GM19035 (cell line): ENCODE measurements around the gene CAMSAP3.

Experiments
- ATAC-seq: cut with Tn5 transposase; IDR thresholded peaks from one replicate; pipeline ENCODE4 v1.9.1; 2021; ENCODE audit not compliant: unreplicated experiment

The CAMSAP3 gene

DNA sequence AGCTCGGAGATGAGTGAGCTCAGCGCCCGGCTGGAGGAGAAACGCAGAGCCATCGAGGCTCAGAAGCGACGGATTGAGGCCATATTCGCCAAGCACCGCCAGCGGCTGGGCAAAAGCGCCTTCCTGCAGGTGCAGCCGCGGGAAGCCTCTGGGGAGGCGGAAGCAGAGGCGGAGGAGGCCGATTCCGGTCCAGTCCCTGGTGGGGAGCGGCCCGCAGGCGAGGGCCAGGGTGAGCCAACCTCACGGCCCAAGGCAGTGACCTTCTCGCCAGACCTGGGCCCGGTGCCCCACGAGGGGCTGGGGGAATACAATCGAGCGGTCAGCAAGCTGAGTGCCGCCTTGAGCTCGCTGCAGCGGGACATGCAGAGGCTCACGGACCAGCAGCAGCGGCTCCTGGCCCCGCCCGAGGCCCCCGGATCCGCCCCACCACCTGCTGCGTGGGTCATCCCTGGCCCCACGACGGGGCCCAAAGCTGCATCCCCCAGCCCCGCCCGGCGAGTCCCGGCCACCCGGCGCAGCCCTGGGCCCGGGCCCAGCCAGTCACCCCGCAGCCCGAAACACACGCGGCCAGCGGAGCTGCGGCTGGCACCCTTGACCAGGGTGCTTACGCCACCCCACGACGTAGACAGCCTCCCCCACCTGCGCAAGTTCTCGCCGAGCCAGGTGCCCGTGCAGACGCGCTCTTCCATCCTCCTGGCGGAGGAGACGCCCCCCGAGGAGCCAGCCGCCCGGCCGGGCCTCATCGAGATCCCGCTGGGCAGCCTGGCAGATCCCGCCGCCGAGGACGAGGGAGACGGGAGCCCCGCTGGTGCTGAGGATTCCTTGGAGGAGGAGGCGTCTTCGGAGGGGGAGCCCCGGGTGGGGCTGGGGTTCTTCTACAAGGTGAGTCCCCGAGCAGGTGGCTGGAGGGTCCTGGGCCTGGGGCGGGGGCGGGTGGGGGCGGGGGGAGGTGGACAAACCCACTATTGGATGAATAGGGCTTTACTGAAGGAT is 16.9 kb downstream of the CAMSAP3 start:
- no peak for ATAC-seq

DNA sequence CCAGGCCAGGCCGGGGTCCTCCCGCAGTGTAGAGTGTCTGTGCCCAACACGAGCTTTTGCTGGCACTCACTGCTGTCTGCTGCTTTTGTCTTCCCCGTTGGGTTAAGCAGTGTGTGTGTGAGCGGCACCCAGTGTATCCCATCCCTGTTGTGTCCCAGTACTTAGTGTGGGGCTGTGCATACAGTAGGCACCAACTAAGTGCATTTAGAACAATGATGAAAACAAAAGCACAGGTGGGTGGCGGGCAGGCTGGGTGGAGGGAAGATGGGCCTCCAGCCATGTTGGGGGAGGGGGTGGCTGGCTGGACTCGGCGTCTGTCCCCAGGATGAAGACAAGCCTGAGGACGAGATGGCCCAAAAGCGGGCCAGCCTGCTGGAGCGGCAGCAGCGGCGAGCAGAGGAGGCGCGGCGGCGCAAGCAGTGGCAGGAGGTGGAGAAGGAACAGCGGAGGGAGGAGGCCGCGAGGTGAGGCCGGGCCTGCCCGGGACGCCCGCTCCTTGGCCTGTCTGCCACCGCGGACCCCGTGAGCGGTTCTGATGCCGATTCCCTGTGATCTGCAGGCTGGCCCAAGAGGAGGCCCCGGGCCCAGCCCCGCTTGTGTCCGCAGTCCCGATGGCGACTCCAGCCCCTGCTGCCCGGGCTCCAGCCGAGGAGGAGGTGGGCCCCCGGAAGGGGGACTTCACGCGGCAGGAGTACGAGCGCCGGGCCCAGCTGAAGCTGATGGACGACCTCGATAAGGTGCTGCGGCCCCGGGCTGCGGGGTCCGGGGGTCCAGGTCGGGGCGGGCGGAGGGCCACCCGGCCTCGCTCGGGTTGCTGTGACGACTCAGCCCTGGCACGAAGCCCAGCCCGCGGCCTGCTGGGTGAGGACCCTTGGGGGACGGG is 19.4 kb downstream of the CAMSAP3 start:
- ATAC-seq, result no peak

DNA sequence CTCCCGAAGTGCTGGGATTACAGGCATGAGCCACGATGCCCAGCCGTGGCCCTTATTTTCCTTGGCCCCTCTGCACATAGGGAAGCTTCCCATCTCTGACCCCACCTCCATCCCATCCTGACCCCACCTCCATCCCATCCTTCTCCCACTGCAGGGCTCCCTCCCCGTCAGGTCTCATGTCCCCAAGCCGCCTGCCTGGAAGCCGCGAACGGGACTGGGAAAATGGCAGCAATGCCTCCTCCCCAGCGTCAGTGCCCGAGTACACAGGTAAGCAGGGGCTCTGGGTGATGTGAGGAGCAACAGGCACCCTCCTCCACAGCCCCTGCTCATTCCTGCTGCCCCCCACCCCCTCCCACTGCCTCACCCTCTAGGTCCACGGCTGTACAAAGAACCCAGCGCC is 21.5 kb downstream of the CAMSAP3 start:
- ATAC-seq, result no peak

DNA sequence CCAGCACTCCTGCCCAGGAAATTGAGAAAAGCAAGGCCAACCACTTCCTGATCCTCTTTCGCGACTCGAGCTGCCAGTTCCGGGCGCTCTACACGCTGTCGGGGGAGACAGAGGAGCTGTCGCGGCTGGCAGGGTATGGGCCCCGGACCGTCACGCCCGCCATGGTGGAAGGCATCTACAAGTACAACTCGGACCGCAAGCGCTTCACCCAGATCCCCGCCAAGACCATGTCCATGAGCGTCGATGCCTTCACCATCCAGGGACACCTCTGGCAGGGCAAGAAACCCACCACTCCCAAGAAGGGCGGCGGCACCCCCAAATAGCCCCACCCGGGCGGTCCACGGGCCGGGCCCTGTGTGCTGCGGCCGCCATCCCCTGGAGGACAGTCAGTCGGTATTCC is 22.1 kb downstream of the CAMSAP3 start:
- no peak for ATAC-seq

DNA sequence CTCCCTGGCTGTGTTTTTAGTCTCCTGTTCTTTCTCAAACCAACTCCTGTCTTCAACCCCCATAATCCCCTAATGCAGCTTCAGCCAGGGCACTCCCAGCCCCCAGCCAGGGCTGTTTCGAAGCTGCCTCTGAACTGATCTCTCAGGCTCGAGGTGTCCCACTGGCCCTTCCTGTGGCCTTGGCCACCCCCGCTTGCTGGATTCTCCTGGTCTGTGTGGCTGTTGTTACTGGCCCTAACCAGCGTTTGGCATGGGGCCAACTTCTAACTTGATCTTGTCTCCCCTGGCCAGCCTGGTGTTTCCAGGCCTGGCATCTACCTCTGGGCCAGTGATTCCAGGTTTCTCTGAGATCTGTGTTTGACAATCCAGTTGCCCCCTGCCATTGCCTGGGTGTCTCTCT is 22.7 kb downstream of the CAMSAP3 start:
- no peak for ATAC-seq

DNA sequence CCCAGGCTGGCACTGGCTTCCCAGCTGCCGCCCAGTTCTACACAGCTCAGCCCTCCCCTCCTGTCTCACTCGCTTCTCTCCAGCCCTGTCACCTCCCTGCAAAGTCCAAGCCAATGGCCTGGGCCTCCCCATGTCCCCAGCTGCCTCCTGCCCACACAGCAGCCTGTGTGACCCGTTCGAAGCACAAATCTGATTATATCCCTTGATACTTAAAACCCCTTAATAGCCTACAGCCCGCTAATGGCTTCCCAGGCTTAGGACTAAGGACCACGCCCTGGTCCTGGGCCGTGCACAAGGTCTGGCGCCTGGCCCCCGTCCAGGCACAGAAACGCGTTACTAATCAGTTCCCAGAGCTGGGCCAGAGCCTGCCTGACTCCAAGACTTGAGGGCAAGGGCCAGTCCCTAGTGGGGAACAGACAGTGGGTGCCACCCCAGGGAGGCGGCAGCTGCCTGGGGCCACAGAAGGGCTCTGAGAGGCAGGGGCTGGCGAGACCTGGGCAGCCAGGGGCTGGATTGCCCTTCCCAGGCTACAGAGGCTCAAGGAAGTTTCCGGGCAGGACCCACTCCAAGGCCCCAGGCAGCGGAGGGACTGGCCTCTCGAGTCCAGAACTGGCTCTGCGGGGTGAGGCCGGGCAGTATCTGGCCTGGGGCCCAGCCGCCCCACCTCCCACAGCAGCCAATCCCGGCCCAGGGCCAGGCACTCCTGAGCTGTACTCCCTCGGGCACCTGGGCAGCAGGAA is 23.3 kb downstream of the CAMSAP3 start:
- no peak for ATAC-seq

DNA sequence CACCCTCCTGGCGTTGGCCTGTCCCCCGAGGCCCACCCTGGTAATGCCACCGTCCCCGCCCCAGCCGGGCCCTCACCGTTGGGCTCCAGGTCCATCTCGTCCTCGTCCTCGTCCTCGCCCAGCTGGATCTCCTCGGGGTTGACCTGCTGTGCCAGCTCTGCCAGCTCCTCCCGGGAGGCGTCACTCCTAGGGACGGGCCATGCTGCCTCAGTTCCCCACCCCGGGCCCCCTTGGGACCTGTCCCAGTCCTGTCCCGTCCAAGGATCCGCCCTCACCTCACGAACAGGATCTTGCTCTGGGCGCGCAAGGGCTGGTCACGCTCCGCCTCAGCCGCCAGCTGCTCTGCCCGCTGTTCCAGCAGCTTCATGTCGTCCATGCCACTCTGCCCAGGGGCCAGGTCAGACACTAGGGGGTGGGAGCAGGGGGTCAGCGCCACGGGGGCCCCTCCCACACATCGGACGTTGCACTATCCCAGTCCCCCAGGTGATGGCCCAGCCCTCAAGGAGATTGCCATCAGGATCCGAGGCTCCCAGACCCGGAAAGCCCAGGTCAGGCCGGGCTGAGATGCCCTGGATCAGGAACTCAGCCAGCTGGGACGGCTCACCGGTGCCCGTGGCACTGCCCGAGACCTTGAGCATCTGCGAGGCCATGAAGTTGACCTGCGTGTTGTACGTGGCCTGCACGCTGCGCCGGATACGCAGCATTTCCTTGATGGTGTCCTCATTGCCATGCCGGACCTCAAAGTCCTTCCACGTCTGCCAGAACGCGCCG is 24.2 kb downstream of the CAMSAP3 start:
- ATAC-seq, result no peak

DNA sequence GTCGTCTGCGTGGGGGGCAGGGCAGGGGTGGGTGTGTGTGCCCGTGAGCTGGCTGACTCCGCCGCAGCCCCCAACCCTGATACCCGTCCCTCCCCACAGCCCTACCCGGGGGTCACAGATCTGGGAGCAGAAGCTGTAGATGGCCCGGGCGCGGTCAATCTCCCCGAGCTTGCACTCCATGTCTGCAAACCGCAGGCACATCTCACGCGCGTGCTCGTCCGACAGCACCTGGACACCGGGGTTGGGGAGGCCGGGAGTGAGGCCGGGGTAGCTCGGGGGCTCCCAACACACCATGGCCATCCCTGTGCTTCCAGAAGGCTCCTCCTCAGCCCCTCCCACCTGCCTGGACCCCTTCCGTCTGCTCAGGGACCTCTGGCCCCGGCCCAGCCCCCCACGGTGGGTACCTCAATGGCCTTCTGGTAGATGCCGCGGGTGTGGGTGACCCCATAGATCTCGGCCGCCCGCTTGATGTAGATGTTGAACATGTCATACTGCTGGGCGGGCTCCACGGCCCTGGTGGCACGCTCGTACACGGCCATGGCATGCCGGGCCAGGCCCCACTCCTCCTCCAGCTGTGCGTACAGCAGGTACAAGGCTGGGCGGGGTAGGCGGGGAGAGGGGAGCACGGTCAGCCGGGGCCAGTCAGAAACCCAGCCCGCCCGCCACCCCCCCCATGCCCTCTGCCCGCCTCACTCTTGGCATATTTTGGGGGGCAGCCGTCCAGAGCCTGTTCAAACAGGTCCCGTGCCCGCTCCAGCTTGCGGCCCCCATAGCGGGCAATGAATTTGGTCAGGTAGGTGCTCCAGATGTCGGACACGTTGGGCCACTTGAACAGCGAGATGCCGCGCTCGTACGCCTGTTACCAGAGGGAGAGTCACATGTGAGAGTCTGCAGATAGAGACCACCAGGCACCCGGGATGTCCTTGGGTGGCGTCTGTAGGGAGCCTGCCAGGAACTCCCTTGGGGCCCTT is 25.1 kb downstream of the CAMSAP3 start:
- no peak for ATAC-seq

DNA sequence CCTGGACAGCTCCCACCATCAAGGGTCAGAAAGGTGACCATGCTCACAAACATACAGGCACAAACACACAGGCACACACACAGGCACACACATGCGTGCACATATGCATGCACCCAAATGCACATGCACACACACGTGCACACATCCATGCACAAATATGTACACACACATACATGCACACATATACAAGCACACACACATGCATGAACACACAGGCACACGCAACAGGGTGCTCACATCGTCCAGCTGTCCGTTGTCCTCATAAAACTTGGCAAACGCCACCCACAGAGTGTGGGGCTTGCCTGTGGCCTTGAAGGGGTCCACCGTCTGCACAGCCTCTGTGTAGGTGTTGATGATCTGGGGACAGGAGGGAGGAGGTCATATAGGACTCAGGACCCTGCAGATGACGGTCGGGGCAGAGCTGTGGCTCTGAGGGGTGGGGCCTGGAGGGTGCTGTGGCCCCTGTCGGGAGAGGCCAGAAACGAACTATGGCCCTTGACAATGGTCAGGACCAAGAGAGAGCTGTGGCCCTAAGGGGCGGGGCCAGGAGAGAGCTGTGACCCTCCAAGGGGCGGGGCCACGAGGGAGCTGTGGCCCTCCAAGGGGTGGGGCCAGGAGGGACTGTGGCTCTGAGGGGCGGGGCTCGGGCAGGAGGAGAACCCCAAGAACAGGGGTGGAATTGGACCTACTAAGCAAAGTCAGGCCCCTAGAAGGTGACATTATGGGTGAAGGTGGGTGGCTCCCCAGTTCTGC is 27.4 kb downstream of the CAMSAP3 start:
- ATAC-seq, result no peak

DNA sequence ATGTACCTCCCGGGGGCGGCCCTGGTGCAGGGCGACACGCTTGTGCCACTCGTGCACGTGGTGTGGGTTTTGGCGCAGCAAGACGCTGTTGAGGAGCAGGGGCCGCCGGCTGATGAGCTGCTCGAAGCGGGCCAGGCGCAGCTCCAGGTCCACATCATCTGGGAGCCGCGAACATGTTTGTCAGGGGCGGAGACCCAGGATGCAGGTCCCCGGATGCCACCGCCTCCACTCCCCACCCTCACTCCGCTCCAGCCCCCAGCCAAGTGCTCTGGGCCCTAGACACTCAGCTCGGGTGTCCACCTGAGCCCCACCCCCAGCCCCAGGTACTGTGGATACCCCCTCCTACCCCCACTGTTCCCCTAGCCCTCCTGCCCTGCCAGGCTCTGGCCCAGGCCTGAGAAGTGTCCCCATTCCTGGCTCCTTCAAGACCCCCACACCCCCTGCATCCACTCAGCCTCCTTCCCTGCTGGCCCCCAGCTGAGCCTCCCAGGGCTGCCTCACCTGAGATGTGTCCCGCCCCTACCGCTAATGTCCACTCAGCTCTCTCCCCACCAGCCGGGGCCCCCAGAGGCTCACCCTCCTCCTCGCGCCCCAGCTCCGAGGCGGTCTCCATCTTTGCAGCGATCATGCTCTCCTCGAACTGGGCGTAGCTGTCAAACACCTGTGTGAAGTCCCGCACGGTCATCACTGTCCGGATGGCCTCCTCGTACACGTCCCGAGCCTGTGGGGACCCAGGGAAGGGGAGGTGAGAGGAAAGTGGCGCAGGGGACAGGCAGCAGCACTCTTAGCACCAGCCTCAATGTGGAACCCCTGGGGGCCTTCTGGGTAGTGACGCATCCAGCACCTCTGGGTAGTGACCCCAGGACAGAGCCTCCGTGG is 28.3 kb downstream of the CAMSAP3 start:
- no peak for ATAC-seq

DNA sequence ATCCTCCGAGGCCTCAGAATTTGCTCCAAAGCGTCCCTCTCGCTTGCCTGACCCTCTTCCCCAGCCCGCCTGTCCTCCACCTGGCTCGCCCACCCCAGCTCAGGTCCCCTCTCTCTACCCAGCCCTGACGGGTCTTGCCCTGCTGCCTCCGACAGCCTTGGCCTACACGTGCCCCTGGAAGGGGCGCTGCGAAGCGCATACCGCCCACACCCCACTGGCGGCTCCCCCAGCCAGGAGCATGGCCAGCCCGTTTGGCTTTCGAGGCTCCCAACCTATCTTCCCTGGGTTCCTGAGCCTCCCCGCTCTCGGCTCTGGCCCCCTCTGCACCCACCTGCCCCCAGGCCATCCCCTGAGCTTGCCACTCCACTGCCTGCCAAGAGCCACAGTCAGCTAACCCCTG is 29.1 kb downstream of the CAMSAP3 start:
- no peak for ATAC-seq

DNA sequence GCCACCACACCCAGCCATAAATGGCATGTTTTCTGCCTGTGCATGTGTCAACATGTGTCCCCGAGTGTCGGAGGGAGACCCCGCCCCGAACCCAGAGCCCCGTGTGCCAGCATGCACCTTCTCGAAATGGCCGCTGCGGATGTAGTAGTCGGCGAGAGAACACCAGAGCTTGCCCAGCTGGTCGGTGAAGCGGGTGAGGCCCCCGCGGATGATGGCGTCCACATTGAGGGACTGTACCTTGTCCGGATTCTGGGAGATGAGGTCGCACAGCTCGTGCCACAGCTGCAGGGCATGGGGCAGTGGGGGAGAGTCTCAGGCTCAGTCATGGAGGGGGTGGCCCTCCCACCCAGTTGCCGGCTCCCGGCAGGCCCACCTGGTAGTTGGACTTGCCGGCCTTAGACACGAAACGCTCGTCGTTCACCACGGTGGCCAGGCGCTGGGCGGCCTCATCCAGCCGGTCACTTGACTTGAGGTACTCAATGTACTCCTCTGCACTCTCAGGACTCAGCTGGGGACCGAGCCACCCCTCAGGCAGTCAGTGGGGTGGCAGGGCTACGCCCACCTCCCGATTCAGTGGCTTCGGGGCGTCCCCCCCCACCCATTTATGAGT is 30.2 kb downstream of the CAMSAP3 start:
- ATAC-seq, result no peak

DNA sequence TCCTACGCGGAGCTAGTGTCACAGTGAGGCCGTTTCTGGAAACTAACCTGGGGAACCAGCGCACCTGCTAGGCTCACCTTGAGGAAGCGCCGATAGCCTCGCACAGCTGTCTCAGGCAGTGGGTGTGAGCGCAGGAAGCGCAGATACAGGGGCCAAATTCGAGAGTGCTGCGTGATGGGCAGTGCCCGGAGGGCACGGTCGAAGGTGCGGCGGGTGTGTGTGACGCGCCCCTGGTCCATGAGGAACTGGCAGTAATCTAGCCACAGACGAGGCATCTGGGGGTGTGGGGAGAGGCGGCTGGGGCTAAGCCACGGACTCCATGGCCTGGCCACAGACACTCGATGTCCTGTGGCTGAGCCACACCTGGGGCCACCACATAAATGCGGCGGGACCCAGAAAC is 31.5 kb downstream of the CAMSAP3 start:
- no peak for ATAC-seq

DNA sequence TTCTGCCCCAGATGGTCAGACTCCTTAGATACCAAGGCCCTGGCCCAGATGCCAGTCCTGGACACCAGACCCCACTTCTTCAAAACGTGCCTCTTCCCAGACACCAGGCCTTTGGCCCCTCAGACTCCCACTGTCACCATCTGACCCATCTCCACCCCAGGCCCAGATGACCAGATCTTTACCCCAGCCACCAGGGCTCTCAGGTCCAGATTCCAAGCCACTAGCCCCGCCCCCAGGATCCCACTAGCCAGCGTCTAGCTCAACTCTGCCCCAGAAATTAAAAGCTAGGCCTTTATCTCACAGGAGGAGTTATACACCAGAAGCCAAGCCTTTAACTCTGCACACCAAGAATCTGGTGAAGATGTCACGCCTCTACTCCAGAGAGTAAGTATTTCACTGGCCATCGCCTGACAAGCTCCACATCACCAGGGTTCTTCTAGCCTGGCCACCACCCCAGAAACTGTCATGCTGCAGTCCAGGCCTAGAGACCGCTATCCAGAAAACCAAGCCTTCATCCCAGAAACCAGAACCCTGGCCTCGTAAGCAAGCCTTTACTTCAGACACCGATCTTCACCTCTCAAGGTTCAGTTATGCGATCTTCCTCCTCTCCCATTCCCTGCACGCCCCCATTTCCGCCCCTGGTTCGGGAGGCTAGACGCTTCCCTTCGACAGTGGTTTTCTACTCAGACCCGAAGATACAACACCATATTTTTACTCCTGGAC is 33.1 kb downstream of the CAMSAP3 start:
- ATAC-seq, result no peak

DNA sequence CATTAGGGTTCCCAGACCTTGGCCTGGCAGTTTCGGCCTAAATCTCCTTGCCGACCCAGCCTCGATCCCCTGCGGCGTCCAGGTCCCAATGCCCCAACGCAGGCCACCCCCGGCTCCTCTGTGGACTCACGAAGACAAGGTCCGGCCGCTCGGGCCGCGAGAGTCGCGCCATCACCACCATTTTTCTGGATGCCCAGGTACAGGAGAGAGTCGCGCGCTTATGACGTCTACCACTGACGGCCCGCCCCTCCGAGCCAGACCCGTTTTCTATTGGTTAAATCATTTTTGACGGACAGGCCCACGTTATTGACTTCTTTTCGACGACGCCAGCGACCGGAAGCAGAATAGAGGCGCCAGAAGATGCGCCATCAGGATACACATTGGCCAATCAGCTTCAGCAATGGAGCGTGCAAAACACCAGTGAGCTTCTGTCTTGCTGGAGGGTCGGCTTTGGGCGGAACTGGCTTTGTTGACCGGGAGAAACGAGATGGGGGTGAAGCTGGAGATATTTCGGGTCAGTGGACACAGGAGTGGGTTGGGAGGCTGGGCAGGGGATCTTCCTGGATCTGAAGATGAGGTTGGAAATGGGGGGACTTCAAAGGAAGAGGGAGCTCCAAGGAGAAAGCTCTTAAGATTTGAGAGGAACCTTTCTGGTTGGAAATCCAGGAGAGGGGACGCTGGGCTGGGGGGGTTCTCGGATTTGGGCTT is 33.8 kb downstream of the CAMSAP3 start, which contains the start of the genes PET100 and XAB2:
Gene PET100 (plus strand): TSS at position 447 of the 708 bp plus-strand sequence. CDS start 41 bp downstream, at position 488.
Gene XAB2 (minus strand): TSS at position 199 of the 708 bp plus-strand sequence. CDS start 18 bp downstream, at position 181.
- peak; percentile 91 for ATAC-seq

DNA sequence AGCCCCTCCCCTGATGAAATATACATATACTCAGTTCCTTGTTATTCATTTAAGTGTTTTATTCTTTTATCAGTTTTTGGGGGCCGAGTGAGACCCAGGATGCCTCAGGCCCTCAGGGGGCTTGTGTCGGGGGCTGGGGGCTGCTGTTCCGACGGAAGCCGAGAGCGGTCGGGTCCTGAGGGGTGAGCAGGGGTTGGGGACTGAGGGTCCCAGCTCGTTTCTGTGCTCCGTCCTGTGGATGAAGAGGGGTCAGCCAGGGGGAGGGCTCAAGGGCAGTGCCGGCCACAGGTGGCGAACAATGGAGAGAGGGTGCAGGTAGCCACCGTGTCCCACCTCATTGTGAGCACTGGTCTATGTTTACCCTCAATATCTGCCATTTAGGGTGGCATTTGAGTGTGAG is 35.9 kb downstream of the CAMSAP3 start:
- no peak for ATAC-seq
